Activated T-cell treated with anti-CD3 and anti-CD28 coated beads for 1 hour (primary cell): Measurements from ENCODE around the gene NTF4.

Source experiments
- DNase-seq: peaks from one replicate; pipeline ENCODE4 v3.0.0-alpha.2; 2020; ENCODE audit warnings: low read depth

Gene NTF4

DNA sequence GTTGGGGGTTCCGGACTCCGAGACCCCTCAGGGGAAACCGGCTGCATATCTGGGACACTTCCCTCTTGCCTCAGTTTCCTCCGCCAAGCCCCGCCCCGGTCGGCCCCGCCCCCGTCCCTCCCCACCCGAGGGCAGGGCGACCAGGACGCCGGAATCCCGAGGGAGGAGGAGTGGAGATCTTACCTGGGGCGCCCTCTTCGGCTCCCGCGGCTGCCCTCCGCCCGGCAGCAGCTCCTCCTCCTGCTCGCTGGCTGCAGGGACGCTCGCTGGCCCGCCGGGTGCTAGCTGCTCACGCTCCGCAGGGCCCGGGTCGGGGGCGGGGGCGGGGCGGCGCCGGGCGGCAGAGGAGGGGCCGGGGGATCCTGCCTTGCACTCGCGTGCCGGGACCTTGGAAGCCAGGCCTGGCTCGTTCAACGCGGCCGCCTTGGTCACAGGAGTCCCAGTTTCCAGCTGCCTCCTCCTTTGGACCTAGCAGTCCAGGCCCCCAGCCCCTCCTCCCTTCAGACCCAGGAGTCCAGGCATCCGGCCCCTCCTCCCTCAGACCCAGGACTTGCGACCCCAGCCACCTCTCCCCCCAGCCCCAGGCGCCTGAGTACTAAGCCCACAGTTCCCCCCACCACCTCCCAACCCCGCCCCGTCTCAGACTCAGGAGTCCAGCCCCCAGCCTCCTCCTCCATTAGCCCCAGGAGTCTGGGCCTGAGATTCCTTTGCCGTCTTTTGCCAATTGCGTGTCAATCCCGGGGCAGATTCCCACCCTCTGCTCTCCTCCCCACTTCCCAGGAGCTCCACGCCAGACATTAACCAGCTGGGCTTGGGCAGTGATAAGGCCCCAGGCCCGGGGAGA, at the start of gene NTF4:
NTF4 (minus strand) TSS at position 51 of the 844 bp plus-strand sequence. CDS start 2,821 bp downstream, outside the sequence.
- DNase-seq = no peak

- DNase-seq = peak; percentile 62
These were observed 49.4 kb upstream of the NTF4 start, which contains the start of gene LIN7B for GRCh38 chr19:49113762-49114629. LIN7B (plus strand) TSS chr19:49114370; CDS start chr19:49114405, 35 bp downstream.

DNA sequence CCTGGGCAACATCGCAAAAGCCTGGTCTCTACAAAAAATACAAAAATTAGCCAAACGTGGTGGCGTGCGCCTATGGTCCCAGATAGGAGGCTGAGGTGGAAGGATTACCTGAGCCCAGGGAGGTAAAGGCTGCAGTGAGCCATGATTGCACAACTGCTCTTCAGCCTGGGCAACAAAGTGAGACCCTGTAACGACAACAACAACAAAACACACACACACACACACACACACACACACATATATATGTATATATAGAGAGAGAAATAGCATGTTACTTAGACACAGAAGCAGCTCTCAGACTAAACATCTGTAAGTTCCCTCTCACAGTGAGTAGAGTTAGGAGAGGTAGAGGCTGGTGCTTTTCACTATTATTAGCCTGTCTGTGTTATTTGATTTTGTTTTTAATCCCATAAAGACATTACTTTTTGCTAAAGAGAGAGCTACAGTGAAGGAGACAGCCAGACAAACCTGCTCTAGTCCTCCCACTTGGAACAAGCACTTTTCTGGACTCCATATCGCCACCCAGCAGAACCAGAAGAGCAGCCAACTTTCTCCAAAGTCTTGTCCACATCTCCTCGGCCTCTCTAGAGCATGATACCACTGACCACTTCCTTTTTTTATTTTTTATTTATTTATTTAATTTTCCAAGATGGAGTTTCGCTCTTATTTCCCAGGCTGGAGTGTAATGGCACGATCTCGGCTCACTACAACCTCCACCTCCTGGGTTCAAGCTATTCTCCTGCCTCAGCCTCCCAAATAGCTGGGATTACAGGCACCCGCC, 46.8 kb upstream of the NTF4 start:
- no peak for DNase-seq

DNA sequence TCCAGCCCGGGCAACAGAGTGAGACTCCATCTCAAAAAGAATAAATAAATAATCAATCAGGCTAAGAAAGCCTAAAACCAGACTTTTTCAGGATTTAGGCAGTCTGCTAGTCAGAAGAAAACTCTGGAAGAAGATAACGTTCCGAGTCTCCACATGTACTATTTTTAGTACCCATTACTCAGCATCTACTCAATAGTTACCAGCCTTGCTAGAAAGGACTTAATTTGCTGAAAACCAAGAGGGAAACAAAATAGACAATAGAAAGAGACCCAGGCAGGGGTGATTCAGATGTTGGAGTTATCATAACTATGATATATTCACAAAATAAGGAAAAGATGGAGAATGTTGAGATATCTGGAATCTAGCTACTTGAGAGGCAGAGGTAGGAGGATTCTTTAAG, 45.9 kb upstream of the NTF4 start:
- DNase-seq = no peak

- DNase-seq = no peak
These were observed 45.1 kb upstream of the NTF4 start for GRCh38 chr19:49109569-49110233.

DNA sequence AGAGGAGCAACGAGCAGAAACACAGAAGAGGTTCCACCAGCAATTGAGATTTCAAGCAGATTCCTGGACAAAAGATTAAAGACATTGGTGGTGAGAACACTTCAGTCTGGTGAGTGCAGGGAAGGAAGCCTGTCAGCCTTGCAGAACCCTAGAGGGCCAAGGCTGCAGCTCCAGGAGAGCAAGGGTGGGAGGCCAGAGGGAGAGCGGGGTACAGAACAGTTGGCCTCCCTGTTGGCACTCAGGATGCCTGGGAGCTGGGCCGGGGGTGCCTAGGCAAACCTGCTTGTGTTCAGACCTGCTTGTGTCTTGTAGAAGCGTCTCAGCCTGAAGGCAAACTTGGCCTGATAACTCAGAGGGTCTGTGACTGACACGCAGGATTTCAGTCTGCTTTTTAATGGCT, 44.4 kb upstream of the NTF4 start:
- DNase-seq = no peak

DNA sequence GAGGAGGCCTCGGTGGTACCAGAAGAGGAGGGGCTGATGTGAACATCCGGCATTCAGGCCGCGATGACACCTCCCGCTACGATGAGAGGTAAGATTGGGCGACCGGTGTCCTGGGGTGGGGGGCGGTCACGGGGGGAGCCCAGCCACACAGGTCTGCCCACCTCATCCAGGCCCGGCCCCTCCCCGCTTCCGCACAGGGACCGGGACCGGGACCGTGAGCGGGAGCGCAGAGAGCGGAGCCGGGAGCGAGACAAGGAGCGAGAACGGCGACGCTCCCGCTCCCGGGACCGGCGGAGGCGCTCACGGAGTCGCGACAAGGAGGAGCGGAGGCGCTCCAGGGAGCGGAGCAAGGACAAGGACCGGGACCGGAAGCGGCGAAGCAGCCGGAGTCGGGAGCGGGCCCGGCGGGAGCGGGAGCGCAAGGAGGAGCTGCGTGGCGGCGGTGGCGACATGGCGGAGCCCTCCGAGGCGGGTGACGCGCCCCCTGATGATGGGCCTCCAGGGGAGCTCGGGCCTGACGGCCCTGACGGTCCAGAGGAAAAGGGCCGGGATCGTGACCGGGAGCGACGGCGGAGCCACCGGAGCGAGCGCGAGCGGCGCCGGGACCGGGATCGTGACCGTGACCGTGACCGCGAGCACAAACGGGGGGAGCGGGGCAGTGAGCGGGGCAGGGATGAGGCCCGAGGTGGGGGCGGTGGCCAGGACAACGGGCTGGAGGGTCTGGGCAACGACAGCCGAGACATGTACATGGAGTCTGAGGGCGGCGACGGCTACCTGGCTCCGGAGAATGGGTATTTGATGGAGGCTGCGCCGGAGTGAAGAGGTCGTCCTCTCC, 43.2 kb upstream of the NTF4 start:
- DNase-seq = no peak

DNA sequence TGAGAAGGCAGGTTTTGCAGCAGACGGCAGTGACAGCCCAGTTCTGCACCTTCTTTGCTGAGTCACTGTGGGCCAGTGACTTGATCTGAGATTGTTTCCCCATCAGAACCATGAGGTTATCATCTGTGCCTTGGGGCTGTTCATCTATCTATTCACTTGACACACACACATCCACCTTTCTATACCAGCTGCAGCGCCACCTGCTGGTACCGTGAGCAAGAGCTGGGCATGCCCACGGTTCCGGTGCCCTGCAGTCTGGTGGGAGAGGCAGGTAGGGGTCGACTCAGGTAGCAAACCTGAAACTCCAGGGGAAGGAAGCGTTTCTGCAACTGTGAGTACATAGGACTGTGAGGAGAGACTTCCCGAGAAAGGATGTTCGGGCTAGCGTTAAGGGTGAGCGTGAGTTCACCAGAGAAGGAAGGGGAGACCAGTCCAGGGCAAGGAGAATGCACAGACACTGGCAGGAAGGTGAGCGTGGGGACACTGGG, 42.1 kb upstream of the NTF4 start:
- DNase-seq = peak; percentile 67

DNA sequence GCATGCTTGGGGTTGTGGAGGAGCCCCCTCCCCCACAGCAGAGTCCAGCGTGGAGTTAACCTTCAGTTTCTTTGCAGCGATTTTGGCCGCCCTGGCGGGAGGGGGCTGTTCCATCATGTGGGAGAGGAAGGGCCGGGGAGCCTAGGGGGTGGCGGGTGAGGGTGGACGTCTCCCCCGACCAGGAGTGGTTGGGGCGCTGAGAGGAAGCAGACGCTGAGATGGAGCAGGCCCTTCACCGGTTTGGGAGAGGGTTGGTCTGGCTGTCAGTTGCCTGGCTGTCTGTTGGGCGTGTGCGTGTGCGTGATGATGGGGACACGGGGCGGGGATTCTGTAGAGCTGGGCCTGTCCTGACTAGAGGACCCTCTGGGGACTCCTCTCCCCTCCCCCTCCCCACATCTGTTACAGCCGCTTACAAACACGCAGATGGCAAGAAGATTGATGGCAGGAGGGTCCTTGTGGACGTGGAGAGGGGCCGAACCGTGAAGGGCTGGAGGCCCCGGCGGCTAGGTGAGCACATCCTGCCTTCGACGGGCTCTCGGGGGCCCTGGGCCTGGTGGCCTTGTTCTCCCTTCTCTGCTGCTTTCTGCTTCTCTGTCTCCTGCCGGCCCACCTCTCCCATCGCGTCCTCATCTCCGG, 39.7 kb upstream of the NTF4 start:
- DNase-seq = no peak

- no peak for DNase-seq
These were observed 38.9 kb upstream of the NTF4 start for GRCh38 chr19:49103331-49104085.

DNA sequence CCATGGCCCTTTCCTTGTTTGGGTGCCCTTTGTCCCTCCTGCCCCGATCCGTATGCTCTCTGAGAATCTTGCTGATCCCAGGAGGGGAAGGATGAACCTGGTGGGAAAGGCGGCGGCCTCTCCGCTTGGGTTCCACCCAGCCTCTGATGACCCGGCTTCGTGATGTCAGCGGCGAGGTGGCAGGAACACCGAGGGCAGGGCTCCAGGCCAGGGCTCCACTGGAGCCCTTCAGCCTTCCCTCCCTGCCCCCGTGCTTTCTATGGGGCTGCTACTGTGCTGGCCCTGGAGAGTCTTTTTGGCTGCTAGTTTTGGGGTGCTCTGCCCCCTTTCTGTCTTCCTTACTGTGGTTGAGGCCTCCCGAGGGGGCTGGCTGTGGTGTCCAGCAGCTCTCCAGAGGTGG, 37.7 kb upstream of the NTF4 start:
- no peak for DNase-seq

GRCh38 chr19:49101160-49101559, 36.5 kb upstream of the NTF4 start:
- no peak for DNase-seq

DNA sequence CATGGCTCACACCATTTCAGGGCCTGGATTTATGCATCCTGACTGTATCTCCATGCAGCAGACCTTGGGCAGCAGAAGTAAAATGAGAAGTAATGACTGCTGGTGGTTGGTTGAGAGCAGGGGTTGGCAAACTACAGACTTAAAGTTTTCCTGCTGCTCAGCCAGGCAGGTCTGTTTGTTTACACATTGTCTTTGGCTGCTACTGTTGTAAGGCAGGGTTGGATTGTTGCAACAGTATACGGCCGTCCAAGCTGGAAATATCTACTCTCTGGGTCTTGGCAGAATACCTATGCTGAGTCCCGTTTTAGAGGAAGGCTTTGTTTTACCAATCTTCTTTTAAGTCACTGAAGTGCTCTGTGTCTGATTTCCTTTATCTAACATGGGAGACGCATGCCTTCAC, 34.2 kb upstream of the NTF4 start:
- DNase-seq = no peak

- peak; percentile 61 for DNase-seq
These were observed 33.1 kb upstream of the NTF4 start for GRCh38 chr19:49097453-49098288.

DNA sequence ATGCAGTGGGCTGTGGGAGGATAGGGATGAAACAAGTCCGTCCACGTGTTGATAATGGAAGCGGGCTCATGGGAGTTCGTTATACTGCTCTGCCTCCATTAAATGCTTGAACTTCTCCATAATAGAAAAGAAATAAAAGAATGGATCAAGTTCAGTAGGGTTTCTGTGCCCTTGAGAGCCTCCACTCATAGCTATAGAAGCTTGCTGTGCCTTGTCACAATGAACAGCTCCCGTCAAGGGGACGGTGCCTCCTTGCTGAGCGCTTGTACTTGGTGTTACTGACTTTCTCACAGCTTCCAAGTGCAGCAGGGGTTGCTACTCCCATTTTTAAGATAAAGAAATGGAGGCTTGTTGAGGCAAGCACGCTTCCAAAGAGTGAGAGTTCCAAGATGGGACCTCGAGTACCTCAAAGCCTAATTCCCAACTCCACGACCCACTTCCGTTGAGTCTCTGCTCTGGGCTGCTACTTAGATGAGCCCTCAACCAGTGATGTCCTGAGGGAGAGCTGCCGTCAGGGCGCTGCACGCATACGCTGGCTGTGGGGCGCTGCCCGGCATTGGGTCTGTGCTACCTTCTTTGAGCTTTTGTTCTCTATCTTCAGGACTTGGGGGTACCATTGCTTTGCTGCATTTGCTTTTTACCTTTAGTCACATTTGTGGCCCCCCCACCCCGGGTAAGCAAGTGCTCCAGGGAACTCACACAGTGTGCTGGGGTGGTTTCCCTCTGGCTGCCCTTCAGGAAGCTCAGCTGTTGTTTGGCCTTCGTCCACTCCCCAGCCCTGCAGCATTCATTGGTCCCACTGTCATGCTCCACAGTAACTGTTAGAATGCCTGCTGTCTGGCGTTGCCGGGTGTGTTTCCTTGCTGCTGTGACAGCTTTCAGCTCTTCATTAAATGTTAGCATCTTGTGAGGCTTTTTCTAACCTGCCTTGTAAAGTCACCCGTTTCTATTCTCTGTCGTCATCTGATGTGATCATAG, 30.2 kb upstream of the NTF4 start:
- no peak for DNase-seq

- no peak for DNase-seq
These were observed 28.1 kb upstream of the NTF4 start for GRCh38 chr19:49092686-49093085.

GRCh38 chr19:49091391-49092038, 26.9 kb upstream of the NTF4 start:
- no peak for DNase-seq
